K562 (cell line): ENCODE data around the gene CXorf65. TPM values are rescaled to one million over a fixed set of nuclear protein-coding genes. Genes with fewer than 3 reads are reported as not detected.

Experiments used
- FOXJ3 ChIP-seq: sonication (generic); formaldehyde crosslinking; IDR thresholded peaks from 2 replicates; pipeline ENCODE4 v1.4.0; 2020; ENCODE audit warnings: mild to moderate bottlenecking, missing genetic modification reagents
- PTRF ChIP-seq: fragments of 450-650 bp; IDR thresholded peaks from 2 replicates; pipeline ENCODE4 v1.6.1; 2016; ENCODE audit warnings: mild to moderate bottlenecking, missing genetic modification characterization, missing compliant biosample characterization
- RBM34 ChIP-seq: fragments of 200-400 bp; formaldehyde crosslinking; IDR thresholded peaks from 2 replicates; pipeline ENCODE4 v1.6.1; 2018; ENCODE audit warnings: low read length, borderline replicate concordance; ENCODE audit not compliant: insufficient read depth
- polyA plus RNA-seq, 8 experiments: library from polyadenylated mRNA; depleted of rRNA in 4 of 8; stranded (reverse) in 5 of 8; unstranded in 3 of 8; fragments of >200 nt; fragmentation: Nextera tagmentation in 2 of 8; fragmentation: Illumina TruSeq in 1 of 8; extraction: Ambion mirVana in 2 of 8; extraction: Trizol in 1 of 8; gene quantifications; 2 replicates each; pipeline versions ENCODE4 v1.2.1 to v1.2.3, GENCODE V29; 2011 to 2014; ENCODE audit warnings: inconsistent platforms in 1 of 8, missing spikeins in 1 of 8
- total RNA-seq, 7 experiments: library from RNA; depleted of rRNA in 6 of 7; stranded (reverse); fragments of >200 nt in 6 of 7; fragmentation: Illumina TruSeq in 2 of 7; extraction: Trizol in 2 of 7; gene quantifications; 2 replicates each; pipeline versions ENCODE4 v1.2.1 to v1.2.3, GENCODE V29; 2011 to 2021; ENCODE audit warnings: low replicate concordance in 1 of 7
- TF ChIP-seq, protein P1 (sequence below): fragments of 200-800 bp; sonication (Bioruptor generic); IDR thresholded peaks from 2 replicates; pipeline ENCODE4 v1.6.1; 2017; ENCODE audit warnings: missing genetic modification characterization, missing compliant biosample characterization
- TF ChIP-seq, protein P2 (sequence below): fragments of 250-450 bp; sonication (Bioruptor Pico); IDR thresholded peaks from 2 replicates; pipeline ENCODE4 v1.9.0; 2021; ENCODE audit warnings: mild to moderate bottlenecking
- TF ChIP-seq, protein P3 (sequence below), 2 experiments: fragments of 450-650 bp; IDR thresholded peaks; 2 replicates each; pipeline ENCODE4 v1.6.1; 2016
- TF ChIP-seq, protein P4 (sequence below): fragments of 450-650 bp; conservative IDR thresholded peaks from 2 replicates; pipeline ENCODE4 v1.6.1; 2016; ENCODE audit warnings: missing genetic modification characterization, low read depth, mild to moderate bottlenecking, control low read depth, missing compliant biosample characterization
- TF ChIP-seq, protein P5 (sequence below): fragments of 450-650 bp; IDR thresholded peaks from 2 replicates; pipeline ENCODE4 v1.6.1; 2016

The CXorf65 gene
- total and polyA plus RNA-seq, 9 of the 15 experiments (the other 6 are each of a cell fraction or from before 2014, with no cell fraction given) = 1.4 to 8.4 (median 2.9) TPM

DNA sequence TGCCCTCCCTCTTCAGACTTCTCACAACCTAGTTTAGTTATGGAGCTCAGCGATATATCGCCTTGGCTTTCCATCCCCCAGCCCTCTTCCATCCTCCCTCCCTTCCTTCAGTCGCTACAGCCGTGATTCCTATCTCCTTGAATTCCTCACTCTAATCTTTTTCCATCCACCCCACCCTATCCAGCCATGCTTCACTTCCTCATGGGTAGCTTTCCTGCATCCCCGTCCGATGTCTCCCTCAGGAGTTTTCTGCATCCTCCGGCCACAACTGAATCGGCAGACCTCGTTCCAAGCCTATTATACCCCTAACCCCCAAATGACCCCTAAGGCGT, 38.9 kb downstream of the CXorf65 start (continued):
- TF ChIP-seq, protein P1, sequence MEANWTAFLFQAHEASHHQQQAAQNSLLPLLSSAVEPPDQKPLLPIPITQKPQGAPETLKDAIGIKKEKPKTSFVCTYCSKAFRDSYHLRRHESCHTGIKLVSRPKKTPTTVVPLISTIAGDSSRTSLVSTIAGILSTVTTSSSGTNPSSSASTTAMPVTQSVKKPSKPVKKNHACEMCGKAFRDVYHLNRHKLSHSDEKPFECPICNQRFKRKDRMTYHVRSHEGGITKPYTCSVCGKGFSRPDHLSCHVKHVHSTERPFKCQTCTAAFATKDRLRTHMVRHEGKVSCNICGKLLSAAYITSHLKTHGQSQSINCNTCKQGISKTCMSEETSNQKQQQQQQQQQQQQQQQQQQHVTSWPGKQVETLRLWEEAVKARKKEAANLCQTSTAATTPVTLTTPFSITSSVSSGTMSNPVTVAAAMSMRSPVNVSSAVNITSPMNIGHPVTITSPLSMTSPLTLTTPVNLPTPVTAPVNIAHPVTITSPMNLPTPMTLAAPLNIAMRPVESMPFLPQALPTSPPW (CRISPR knock-in tag) = no peak
- TF ChIP-seq, protein P2, sequence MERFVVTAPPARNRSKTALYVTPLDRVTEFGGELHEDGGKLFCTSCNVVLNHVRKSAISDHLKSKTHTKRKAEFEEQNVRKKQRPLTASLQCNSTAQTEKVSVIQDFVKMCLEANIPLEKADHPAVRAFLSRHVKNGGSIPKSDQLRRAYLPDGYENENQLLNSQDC = no peak
- TF ChIP-seq RBM34 (no peak), FOXJ3 (CRISPR knock-in tag) (no peak), PTRF (tag) (no peak)
- TF ChIP-seq, protein P3, sequence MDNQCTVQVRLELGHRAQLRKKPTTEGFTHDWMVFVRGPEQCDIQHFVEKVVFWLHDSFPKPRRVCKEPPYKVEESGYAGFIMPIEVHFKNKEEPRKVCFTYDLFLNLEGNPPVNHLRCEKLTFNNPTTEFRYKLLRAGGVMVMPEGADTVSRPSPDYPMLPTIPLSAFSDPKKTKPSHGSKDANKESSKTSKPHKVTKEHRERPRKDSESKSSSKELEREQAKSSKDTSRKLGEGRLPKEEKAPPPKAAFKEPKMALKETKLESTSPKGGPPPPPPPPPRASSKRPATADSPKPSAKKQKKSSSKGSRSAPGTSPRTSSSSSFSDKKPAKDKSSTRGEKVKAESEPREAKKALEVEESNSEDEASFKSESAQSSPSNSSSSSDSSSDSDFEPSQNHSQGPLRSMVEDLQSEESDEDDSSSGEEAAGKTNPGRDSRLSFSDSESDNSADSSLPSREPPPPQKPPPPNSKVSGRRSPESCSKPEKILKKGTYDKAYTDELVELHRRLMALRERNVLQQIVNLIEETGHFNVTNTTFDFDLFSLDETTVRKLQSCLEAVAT (IDR thresholded peaks at IDR 0.05) = no peak
- TF ChIP-seq, protein P4, sequence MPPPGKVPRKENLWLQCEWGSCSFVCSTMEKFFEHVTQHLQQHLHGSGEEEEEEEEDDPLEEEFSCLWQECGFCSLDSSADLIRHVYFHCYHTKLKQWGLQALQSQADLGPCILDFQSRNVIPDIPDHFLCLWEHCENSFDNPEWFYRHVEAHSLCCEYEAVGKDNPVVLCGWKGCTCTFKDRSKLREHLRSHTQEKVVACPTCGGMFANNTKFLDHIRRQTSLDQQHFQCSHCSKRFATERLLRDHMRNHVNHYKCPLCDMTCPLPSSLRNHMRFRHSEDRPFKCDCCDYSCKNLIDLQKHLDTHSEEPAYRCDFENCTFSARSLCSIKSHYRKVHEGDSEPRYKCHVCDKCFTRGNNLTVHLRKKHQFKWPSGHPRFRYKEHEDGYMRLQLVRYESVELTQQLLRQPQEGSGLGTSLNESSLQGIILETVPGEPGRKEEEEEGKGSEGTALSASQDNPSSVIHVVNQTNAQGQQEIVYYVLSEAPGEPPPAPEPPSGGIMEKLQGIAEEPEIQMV (tag) = no peak
- TF ChIP-seq, protein P5, sequence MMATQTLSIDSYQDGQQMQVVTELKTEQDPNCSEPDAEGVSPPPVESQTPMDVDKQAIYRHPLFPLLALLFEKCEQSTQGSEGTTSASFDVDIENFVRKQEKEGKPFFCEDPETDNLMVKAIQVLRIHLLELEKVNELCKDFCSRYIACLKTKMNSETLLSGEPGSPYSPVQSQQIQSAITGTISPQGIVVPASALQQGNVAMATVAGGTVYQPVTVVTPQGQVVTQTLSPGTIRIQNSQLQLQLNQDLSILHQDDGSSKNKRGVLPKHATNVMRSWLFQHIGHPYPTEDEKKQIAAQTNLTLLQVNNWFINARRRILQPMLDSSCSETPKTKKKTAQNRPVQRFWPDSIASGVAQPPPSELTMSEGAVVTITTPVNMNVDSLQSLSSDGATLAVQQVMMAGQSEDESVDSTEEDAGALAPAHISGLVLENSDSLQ = no peak
